Retinal pigment epithelial cell (primary cell): Measurements from ENCODE around the gene APOB.

Source experiments
- DNase-seq: peaks from one replicate; pipeline ENCODE4 v3.0.0-alpha.2; 2010; ENCODE audit warnings: low read depth
- H3K4me3 ChIP-seq: 2 replicates; pipeline ENCODE4 v1.5.1; 2011; ENCODE audit warnings: mild to moderate bottlenecking, low read length, control low read depth, moderate library complexity
- CTCF ChIP-seq: conservative IDR thresholded peaks from 2 replicates; pipeline ENCODE4 v1.5.1; 2011; ENCODE audit warnings: low read depth, low read length, control low read depth, inconsistent platforms

APOB gene

GRCh38 chr2:21010813-21011439 lies 32.9 kb downstream of the APOB start:
- TF ChIP-seq CTCF: no peak
- H3K4me3 ChIP-seq: no peak overlapping the region
- DNase-seq: no peak

GRCh38 chr2:21009662-21010225 lies 34.1 kb downstream of the APOB start:
- no peak for TF ChIP-seq CTCF
- no peak for DNase-seq

GRCh38 chr2:21008790-21009661 lies 34.8 kb downstream of the APOB start:
- H3K4me3 ChIP-seq: no peak overlapping the region
- no peak for TF ChIP-seq CTCF
- no peak for DNase-seq

More at GRCh38 chr2:21009662-21010225, 34.1 kb downstream of the APOB start:
- H3K4me3 ChIP-seq: no peak overlapping the region

GRCh38 chr2:21008014-21008789 lies 35.7 kb downstream of the APOB start:
- H3K4me3 ChIP-seq: no peak overlapping the region
- no peak for DNase-seq
- no peak for TF ChIP-seq CTCF

GRCh38 chr2:21007129-21008013 lies 36.5 kb downstream of the APOB start:
- DNase-seq: no peak
- H3K4me3 ChIP-seq: no peak overlapping the region
- TF ChIP-seq CTCF: no peak
